Mucosa of rectum (tissue), 2 donors: ENCODE results near the gene ZDHHC9.
A peak's percentile ranks its signal among the peaks of the same experiment; 100 is the strongest.

Experiments used
- H3K27ac ChIP-seq, 2 donors: one replicate each; pipeline ENCODE4 v1.7.0; 2013; ENCODE audit warnings: inconsistent platforms in 2 of 2, low read depth in 2 of 2, low read length in 2 of 2
- H3K27me3 ChIP-seq, 2 donors: one replicate each; pipeline ENCODE4 v1.7.0; 2013; ENCODE audit warnings: low read length in 2 of 2; ENCODE audit not compliant: control insufficient read depth in 2 of 2, insufficient read depth in 2 of 2
- H3K36me3 ChIP-seq, 2 donors: one replicate each; pipeline ENCODE4 v1.7.0; 2013; ENCODE audit warnings: low read length in 2 of 2; ENCODE audit not compliant: control insufficient read depth in 2 of 2, insufficient read depth in 2 of 2
- H3K4me1 ChIP-seq, 2 donors: one replicate each; pipeline ENCODE4 v1.7.0; 2013; ENCODE audit warnings: low read length in 2 of 2, mild to moderate bottlenecking in 1 of 2; ENCODE audit not compliant: control insufficient read depth in 2 of 2, insufficient read depth in 2 of 2
- H3K4me3 ChIP-seq, 2 donors: one replicate each; pipeline ENCODE4 v1.7.0; 2013; ENCODE audit warnings: low read length in 2 of 2
- H3K9ac ChIP-seq, 2 donors: one replicate each; pipeline ENCODE4 v1.7.0; 2013; ENCODE audit warnings: low read length in 2 of 2, low read depth in 1 of 2, mild to moderate bottlenecking in 1 of 2
- H3K9me3 ChIP-seq, 2 donors: one replicate each; pipeline ENCODE4 v1.7.0; 2013; ENCODE audit warnings: low read length in 2 of 2; ENCODE audit not compliant: control insufficient read depth in 2 of 2
- donor health status: healthy.
- donor health status: Normal muscosa, but diverticular disease.

ZDHHC9 gene

GRCh38 chrX:129768186-129768585, 75.5 kb downstream of the ZDHHC9 start:
- no peak overlapping the region for H3K27ac ChIP-seq
- H3K9me3 ChIP-seq: no peaks in the 10 kb centered on the region
- H3K27me3 ChIP-seq: no peaks in the 10 kb centered on the region
- H3K36me3 ChIP-seq: no peaks in the 10 kb centered on the region
- H3K9ac ChIP-seq: no peak overlapping the region
- peaks cover 3 to 9% of the 10 kb centered on the region in 2 donors for H3K4me1 ChIP-seq
- no peak overlapping the region for H3K4me3 ChIP-seq

DNA sequence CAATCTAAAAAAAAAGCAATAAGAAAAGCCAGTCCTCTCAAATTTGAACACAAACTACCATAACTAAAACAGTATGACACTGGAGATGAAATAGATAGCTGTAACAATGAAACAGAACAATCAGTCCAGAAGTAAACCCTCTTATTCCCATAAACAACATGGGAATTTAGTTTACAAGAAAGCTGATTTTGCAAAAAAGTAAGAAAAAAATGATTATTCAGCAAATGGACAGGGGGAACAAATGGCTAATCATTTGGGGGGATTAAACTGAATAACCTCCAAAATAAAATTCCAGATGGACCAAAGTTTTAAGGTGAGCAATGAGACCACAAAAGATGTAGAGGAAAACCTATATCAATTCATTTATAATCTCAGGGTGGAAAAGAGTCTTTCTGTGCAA, 80.0 kb downstream of the ZDHHC9 start:
- Histone ChIP-seq H3K36me3 (no peaks in the 10 kb centered on the region), H3K9me3 (no peaks in the 10 kb centered on the region), H3K9ac (no peak overlapping the region), H3K27ac (no peak overlapping the region), H3K4me1 (peaks cover 0 to 7% of the 10 kb centered on the region in 2 donors), H3K27me3 (no peaks in the 10 kb centered on the region), H3K4me3 (no peak overlapping the region)

GRCh38 chrX:129762448-129762847, 81.2 kb downstream of the ZDHHC9 start:
- no peak overlapping the region for H3K27ac ChIP-seq
- H3K27me3 ChIP-seq: no peaks in the 10 kb centered on the region
- H3K9me3 ChIP-seq: no peaks in the 10 kb centered on the region
- peaks cover 0 to 9% of the 10 kb centered on the region in 2 donors for H3K4me1 ChIP-seq
- H3K36me3 ChIP-seq: no peaks in the 10 kb centered on the region
- H3K4me3 ChIP-seq: no peak overlapping the region
- no peak overlapping the region for H3K9ac ChIP-seq

DNA sequence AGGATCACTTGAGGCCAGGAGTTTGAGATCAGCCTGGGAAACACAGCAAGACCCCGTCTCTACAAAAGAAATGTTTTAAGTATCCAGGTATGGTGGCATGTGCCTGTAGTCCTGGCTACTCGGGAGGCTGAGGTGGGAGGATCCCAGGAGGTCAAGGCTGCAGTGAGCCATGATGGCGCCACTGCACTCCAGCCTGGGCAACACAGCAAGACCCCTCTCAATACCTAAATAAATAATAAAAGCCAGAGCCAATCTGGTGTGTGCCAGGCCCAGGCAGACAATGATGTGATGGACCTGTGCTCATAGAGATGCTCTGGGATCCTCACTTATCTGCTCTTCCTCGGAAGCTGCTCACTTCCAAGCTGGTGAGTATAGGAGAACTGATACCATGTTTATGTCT, 82.1 kb downstream of the ZDHHC9 start:
- H3K4me1 ChIP-seq: peaks cover 0 to 9% of the 10 kb centered on the region in 2 donors
- H3K27me3 ChIP-seq: no peaks in the 10 kb centered on the region
- no peak overlapping the region for H3K9ac ChIP-seq
- no peaks in the 10 kb centered on the region for H3K36me3 ChIP-seq
- no peak overlapping the region for H3K4me3 ChIP-seq
- H3K9me3 ChIP-seq: no peaks in the 10 kb centered on the region
- no peak overlapping the region for H3K27ac ChIP-seq

GRCh38 chrX:129760981-129761380, 82.7 kb downstream of the ZDHHC9 start:
- Histone ChIP-seq H3K27ac (no peak overlapping the region), H3K9me3 (no peaks in the 10 kb centered on the region), H3K27me3 (no peaks in the 10 kb centered on the region), H3K9ac (no peak overlapping the region), H3K4me1 (peaks cover 0 to 9% of the 10 kb centered on the region in 2 donors), H3K36me3 (no peaks in the 10 kb centered on the region), H3K4me3 (no peak overlapping the region)

- no peak overlapping the region for H3K27ac ChIP-seq
- no peaks in the 10 kb centered on the region for H3K9me3 ChIP-seq
- no peak overlapping the region for H3K9ac ChIP-seq
- H3K27me3 ChIP-seq: no peaks in the 10 kb centered on the region
- no peak overlapping the region for H3K4me3 ChIP-seq
- H3K4me1 ChIP-seq: peaks cover 0 to 9% of the 10 kb centered on the region in 2 donors
- no peaks in the 10 kb centered on the region for H3K36me3 ChIP-seq
These were observed 83.5 kb downstream of the ZDHHC9 start for GRCh38 chrX:129760155-129760554.

- Histone ChIP-seq H3K27me3 (no peaks in the 10 kb centered on the region), H3K4me1 (peaks cover 0 to 9% of the 10 kb centered on the region in 2 donors), H3K4me3 (no peak overlapping the region), H3K9me3 (no peaks in the 10 kb centered on the region), H3K36me3 (no peaks in the 10 kb centered on the region), H3K27ac (no peak overlapping the region), H3K9ac (no peak overlapping the region)
These were observed 84.1 kb downstream of the ZDHHC9 start for GRCh38 chrX:129759576-129760061.

- Histone ChIP-seq H3K27me3 (no peaks in the 10 kb centered on the region), H3K27ac (peak overlapping the region in 1 of 2 donors; percentile 16), H3K4me1 (peaks cover 0 to 9% of the 10 kb centered on the region in 2 donors), H3K9me3 (no peaks in the 10 kb centered on the region), H3K4me3 (no peak overlapping the region), H3K9ac (peak overlapping the region in 1 of 2 donors; percentile 24), H3K36me3 (no peaks in the 10 kb centered on the region)
These were observed 87.7 kb downstream of the ZDHHC9 start for GRCh38 chrX:129755779-129756650.

DNA sequence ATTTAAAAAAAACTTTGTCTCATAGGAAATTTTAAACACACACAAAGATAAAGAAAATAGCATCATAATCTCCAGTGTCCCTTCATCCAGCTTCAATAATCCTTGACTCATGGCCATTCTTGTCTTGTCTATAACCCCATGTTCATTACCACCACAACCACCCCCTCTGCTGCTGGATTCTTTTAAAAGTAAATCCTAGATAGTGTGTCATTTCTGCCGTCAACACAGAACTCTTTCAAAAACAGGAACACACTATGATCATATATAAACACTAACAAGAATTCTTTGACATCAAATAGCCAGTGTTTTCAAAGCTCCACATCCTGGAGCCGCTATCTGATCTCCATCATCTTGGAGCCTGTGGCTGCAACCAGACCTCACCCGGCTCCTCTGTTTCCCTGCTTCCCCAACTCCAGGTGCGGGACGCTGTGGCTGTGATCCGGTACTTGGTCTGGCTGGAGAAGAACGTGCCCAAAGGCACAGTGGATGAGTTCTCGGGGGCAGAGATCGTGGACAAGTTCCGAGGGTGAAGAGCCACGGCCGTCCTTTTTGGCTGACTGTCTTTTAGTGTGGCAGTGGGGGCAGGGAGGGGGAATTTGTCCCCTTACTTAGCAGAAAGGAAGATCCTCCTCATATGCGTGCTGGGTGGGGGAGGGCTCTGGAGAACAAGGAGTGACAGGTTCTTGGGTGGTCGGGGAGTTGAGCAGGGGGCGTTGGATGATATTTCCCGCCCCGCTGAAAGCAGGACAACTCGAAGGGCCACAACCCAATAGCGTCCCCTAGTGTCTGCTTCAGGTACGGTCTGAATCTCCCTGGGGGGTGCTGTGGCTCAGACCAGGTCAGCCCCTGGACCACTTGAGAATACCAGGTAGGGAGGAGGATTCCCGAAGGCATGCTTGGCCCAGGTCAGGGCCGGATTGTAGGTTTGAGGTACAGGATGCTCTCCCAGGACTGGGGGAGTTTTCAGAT, 89.3 kb downstream of the ZDHHC9 start:
- H3K27me3 ChIP-seq: no peaks in the 10 kb centered on the region
- H3K4me3 ChIP-seq: no peak overlapping the region
- H3K36me3 ChIP-seq: no peaks in the 10 kb centered on the region
- H3K9ac ChIP-seq: no peak overlapping the region
- H3K27ac ChIP-seq: no peak overlapping the region
- peaks cover 0 to 7% of the 10 kb centered on the region in 2 donors for H3K4me1 ChIP-seq
- no peaks in the 10 kb centered on the region for H3K9me3 ChIP-seq
